DND-41 (cell line): Measurements from ENCODE around the gene NUTM1.

Experiments used
- CTCF ChIP-seq: IDR thresholded peaks from 2 replicates; pipeline ENCODE4 v1.5.1; 2012; ENCODE audit warnings: borderline replicate concordance, low read length, moderate library complexity, mild to moderate bottlenecking; ENCODE audit not compliant: poor library complexity, severe bottlenecking; ENCODE audit errors: extremely low read depth
- EZH2 ChIP-seq: IDR thresholded peaks from 3 replicates; pipeline ENCODE4 v1.6.1; 2012; ENCODE audit warnings: borderline replicate concordance, low read depth, mild to moderate bottlenecking, moderate library complexity, low read length, inconsistent platforms; ENCODE audit not compliant: severe bottlenecking

GRCh38 chr15:34330279-34330678, 12.8 kb upstream of the NUTM1 start:
- TF ChIP-seq CTCF, result no peak
- no peak for TF ChIP-seq EZH2
